SK-N-MC (cell line): ENCODE measurements around the gene IFIT2.

Experiments
- EZH2 ChIP-seq: fragments of 200-600 bp; sonication (generic); IDR thresholded peaks from one replicate; pipeline ENCODE4 v1.6.1; 2017; ENCODE audit warnings: antibody characterized with exemption
- FOXP2 ChIP-seq: optimal IDR thresholded peaks from 2 replicates; pipeline ENCODE3; 2011; ENCODE audit warnings: mild to moderate bottlenecking, moderate library complexity; ENCODE audit not compliant: insufficient read depth; ENCODE audit errors: extremely low read length, control extremely low read depth
- POLR2AphosphoS5 ChIP-seq: IDR thresholded peaks from 2 replicates; pipeline ENCODE4 v1.6.1; 2012; ENCODE audit warnings: mild to moderate bottlenecking, low read depth, low read length, borderline replicate concordance

DNA sequence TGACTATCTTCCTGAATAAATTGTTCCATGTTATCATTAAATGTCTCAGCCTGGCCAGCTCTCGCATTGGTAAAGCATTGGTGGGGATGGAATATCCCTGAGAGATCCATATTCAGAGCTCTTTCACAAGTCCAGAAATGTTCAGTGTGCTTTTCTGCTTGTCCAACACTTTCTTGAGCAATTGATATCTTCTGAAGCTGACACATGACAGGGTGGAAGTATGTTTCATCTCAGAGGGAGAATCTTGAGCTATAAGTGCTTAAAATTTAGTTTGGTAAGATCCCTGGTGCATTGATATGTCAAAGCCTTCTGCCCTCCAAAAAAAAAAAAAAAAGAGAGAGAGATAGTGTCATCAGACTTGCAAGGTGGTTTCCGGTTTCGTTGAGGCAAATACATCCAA, 33.4 kb downstream of the IFIT2 start:
- TF ChIP-seq EZH2 (no peak), POLR2AphosphoS5 (no peak), FOXP2 (no peak)
